ENCODE data around the gene TMEM120A.

The TMEM120A gene

DNA sequence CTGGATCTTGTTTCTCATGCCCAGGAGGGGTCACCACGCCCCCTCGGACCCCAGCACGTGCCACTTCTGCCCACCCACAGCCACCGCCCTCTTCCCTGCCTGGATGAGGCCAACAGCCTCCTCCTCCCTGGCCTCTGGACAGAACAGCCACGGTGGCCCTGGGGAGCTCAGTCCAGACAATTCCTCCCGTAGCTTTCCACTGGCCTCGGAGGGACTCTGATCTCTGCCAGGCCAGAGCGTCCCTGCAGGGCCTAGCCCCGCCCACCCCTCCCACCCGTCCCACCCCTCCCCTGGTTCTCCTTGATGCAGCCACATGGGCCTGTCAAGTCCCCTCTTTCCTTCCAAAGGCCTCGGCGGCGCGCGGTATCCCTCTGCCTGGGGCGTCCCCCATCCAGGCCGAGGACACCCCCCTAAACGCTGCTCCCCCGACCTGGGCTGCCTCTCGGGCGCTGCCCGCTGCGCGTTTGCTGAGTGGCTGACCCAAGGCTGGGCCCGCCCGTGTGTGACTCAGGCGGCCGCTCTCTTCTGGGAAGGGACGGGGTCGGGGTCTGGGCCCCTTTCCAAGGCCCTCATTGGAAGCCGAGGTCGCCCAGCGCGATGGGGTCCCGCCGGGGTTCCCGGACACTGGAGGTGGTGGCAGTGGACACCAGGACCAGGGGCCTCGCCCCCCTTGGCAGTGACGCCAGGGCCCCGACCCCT, 557 bp downstream of the TMEM120A start:
- DNase-seq, result peak; percentile 14

DNA sequence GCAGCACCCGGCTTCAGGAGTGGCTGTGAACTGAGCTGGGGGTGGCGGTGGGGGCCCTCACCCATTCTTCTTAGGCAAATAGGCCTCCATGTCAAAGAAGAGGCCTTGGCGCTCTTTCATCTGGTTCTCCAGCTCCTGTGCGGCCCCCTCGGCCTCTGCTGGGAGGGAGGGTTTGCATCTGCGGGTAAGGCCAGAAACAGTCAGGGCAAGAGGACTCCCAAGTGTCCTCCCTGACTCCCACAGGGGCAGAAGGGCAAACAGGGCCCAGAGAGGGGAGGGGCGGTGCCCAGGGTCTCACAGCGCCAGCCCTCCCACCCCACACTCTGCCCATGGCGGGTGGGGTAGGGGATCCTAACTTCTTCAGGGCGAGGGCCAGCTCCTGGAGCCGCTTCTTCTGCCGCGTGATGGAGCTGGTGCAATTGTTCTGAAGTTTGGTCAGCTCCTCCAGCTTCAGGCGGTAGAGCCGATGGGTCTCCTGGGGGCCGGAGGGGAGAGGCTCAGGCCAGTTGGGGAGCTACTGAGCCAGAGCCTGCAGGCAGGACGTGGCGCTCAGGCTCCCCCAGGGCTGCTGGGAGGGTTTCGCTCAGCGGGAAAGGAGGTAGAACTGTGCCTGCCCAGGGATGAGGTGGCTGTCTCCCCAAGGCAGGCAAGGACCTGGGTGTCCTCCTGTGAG, 2.2 kb downstream of the TMEM120A start:
- no peak for DNase-seq

DNA sequence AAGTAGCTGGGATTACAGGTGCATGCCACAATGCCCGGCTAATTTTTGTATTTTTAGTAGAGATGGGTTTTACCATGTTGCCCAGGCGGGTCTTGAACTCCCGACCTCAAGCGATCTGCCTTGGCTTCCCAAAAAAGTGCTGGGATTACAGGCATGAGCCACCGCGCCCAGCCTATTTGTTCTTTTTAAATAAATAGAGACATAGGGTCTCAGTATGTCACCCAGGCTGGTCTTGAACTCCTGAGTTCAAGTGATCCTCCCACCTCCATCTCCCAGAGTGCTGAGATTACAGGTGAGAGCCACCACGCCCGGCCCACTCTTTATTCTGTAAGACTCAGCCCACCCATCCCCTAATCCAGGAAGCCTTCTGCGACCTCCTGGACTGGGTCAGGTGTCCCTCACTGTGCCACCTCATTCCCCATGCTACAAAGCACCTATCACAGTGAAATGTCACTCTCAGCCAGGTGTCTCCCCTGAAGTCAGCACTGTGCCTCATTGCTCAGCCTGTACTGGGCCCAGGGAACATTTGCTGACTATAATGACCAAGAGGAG, 2.8 kb downstream of the TMEM120A start:
- no peak for DNase-seq

GRCh38 chr7:75989500-75990388, 4.7 kb downstream of the TMEM120A start:
- DNase-seq, result no peak

DNA sequence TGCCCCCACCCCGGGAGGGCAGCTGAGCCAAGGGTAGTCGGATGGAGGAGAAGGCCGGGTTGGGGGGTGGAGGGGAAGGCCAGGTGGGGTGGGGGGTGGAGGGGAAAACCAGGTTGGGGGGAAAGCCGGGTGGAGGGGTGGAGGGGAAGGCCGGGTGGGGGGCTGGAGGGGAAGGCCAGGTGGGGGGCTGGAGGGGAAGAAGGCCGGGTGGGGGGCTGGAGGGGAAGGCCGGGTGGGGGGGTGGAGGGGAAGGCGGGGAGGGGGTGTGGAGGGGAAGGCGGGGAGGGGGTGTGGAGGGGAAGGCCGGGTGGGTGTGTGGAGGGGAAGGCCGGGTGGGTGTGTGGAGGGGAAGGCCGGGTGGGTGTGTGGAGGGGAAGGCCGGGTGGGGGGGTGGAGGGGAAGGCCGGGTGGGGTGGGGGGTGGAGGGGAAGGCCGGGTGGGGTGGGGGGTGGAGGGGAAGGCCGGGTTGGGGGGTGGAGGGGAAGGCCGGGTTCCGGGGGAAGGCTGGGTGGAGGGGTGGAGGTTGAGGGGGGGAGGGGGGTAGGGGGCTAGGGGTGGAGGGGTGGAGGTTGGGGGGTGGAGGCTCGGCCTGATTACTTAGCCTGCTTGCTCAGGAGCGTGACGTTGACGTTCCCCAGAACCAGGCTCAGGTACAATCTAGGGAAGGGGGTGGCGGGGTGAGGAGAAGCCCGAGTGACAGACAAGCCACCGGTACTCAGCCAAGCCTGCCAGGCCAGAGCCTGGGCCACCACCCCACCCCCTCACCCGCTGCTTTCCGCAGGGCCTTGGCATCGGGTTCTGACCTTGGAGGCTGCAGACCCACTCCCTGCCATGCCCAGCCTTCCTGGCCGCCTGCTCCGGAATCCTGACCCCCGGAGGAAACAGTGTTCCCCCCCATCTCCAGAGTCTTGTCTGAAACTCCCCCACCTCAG, 5.6 kb downstream of the TMEM120A start:
- no peak for DNase-seq

- no peak for DNase-seq
Observed at GRCh38 chr7:75987805-75988567, 6.4 kb downstream of the TMEM120A start.

DNA sequence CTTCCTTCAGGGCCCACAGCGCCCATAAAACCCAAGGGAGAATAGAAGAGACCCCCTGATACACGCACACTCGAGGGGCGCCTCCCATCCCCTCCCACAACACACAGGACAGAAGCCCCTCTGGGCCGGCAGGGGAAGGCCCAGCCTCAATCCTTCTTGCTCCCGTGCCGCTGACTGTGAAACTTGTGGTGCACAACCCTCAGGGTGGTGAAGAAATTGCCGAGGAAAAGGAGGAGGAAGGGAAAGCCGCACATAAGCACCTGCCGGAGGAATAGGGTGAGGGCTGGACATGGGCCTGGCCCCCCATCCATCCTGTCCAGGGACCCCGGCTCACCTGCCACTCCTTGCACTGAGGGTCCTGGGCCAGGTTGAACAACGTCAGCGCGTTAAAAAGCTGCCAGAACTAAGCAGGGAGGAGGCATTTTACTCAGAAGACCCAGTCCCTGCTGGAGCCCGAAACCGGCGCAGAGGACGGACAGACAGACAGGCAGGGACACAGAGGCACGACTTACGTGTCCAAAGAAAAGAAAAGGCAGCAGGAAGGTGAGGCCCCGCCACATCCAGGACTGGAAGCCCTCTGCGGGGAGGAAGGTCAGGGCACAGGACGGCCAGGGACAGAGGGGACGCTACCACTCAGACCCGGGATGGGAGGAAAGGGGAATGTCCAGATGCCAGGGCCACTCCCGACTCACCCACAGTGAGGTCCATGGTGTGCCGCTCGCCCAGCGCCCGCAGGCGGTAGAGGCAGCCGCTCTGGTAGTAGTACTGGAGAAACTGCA, 7.2 kb downstream of the TMEM120A start:
- no peak for DNase-seq

- DNase-seq, result no peak
Observed at GRCh38 chr7:75986147-75986781, 8.1 kb downstream of the TMEM120A start.

DNA sequence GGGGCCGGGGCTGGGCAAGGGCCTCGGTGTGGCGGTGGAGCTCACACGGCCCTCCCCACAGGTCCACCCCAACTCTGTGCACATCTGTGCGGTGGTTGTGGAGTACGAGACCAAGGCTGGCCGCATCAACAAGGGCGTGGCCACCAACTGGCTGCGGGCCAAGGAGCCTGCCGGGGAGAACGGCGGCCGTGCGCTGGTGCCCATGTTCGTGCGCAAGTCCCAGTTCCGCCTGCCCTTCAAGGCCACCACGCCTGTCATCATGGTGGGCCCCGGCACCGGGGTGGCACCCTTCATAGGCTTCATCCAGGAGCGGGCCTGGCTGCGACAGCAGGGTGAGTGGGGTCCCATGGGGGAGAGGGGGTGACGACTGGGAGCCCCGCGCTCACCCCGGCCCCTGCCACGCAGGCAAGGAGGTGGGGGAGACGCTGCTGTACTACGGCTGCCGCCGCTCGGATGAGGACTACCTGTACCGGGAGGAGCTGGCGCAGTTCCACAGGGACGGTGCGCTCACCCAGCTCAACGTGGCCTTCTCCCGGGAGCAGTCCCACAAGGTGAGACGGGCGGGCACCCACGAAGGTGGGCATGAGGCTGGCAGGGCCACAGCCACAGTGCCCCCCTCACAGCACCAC, 8.8 kb downstream of the TMEM120A start:
- DNase-seq, result no peak

- DNase-seq, result no peak
Observed at GRCh38 chr7:75985009-75985517, 9.3 kb downstream of the TMEM120A start.

- DNase-seq, result no peak
Observed at GRCh38 chr7:75984130-75985008, 10.0 kb downstream of the TMEM120A start.

- no peak for DNase-seq
Observed at GRCh38 chr7:75983471-75984129, 10.8 kb downstream of the TMEM120A start.

- DNase-seq, result no peak
Observed at GRCh38 chr7:75982306-75983064, 11.9 kb downstream of the TMEM120A start.

DNA sequence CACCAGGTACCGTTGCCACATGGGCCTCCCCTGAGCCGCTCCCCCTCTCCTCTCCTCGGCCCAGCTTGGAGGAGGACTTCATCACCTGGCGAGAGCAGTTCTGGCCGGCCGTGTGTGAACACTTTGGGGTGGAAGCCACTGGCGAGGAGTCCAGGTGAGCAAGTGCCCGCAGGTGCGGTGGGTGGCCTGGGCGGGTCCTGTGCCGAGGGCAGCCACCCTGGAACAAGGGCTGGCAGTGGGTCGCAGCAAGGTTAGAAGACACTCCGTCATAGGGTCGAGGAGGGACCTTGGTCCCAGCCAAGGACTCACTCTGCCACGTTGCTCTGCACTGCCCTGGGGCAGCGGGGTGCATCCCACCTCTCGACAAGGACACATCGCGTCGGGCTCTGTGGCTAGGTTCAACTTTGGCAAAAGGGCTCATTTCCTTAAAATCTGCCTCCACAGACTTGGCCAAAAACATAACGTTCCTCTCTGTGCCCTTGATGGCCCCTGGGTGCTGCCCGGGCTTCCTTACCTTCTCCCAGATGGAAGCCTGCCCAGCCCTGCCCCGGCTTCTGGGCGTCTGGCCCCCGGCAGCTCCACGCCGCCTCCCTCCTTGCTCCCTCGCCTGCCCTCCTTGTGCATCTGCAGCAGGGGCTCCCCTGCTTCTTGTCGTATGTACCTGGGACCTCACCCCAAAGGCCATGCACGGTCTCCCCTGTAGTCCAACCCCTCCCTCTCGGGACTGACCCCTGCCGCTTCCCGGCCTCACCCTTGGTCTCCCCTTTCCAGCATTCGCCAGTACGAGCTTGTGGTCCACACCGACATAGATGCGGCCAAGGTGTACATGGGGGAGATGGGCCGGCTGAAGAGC, 12.7 kb downstream of the TMEM120A start:
- no peak for DNase-seq

- DNase-seq, result no peak
Observed at GRCh38 chr7:75981203-75981452, 13.3 kb downstream of the TMEM120A start.

Data from CD4-positive, alpha-beta T cell treated with Interleukin-12 subunit alpha and Interleukin-12 subunit beta, for 1 hour (primary cell).